GM12878 (cell line): Measurements from ENCODE around the gene MBNL1. TPM values are rescaled to one million over a fixed set of nuclear protein-coding genes. Genes with fewer than 3 reads are reported as not detected.
A peak's percentile ranks its signal among the peaks of the same experiment; 100 is the strongest.

Source experiments
- ATF2 ChIP-seq: IDR thresholded peaks from 2 replicates; pipeline ENCODE4 v1.6.1; 2012; ENCODE audit warnings: low read length, inconsistent platforms
- CBFB ChIP-seq: IDR thresholded peaks from 2 replicates; pipeline ENCODE4 v1.6.1; 2016; ENCODE audit warnings: antibody characterized with exemption, low read depth
- CHD1 ChIP-seq: IDR thresholded peaks from 2 replicates; pipeline ENCODE4 v1.6.1; 2012; ENCODE audit warnings: low read depth, low read length, improper control_type of control experiment
- CREM ChIP-seq: IDR thresholded peaks from 2 replicates; pipeline ENCODE4 v1.6.1; 2014; ENCODE audit warnings: antibody characterized with exemption, low read depth
- EGR1 ChIP-seq, 2 experiments: IDR thresholded peaks; 1 replicate in 1 of 2; 2 replicates in 1 of 2; pipeline ENCODE4 v1.6.1; 2011 to 2012; ENCODE audit warnings: low read depth in 2 of 2, low read length in 2 of 2, borderline replicate concordance in 1 of 2, mild to moderate bottlenecking in 1 of 2, moderate library complexity in 1 of 2
- HCFC1 ChIP-seq: fragments of 150-350 bp; IDR thresholded peaks from 2 replicates; pipeline ENCODE4 v1.6.1; 2014; ENCODE audit warnings: low read length
- HDAC6 ChIP-seq: fragments of 200-600 bp; sonication (generic); IDR thresholded peaks from one replicate; pipeline ENCODE4 v1.8.0; 2017; ENCODE audit warnings: antibody characterized with exemption; ENCODE audit not compliant: unreplicated experiment
- MXI1 ChIP-seq: fragments of 150-350 bp; IDR thresholded peaks from 2 replicates; pipeline ENCODE4 v1.6.1; 2011; ENCODE audit warnings: low read depth, mild to moderate bottlenecking, inconsistent platforms, low read length, improper control_type of control experiment
- MYB ChIP-seq: fragments of 150-350 bp; IDR thresholded peaks from 2 replicates; pipeline ENCODE4 v1.6.1; 2014; ENCODE audit warnings: mild to moderate bottlenecking, low read depth, low read length, borderline replicate concordance
- NFYA ChIP-seq: IDR thresholded peaks from 2 replicates; pipeline ENCODE4 v1.6.1; 2011; ENCODE audit warnings: low read depth, mild to moderate bottlenecking, low read length, improper control_type of control experiment, borderline replicate concordance
- NFYB ChIP-seq: IDR thresholded peaks from 2 replicates; pipeline ENCODE4 v1.6.1; 2011; ENCODE audit warnings: low read depth, mild to moderate bottlenecking, low read length, improper control_type of control experiment, moderate library complexity; ENCODE audit not compliant: insufficient read depth
- PBX3 ChIP-seq: IDR thresholded peaks from 2 replicates; pipeline ENCODE4 v1.6.1; 2011; ENCODE audit warnings: mild to moderate bottlenecking, low read depth, low read length, moderate library complexity; ENCODE audit not compliant: insufficient replicate concordance
- PRDM15 ChIP-seq: fragments of 450-650 bp; formaldehyde crosslinking; IDR thresholded peaks from 2 replicates; pipeline ENCODE4 v1.4.0; 2020; ENCODE audit warnings: mild to moderate bottlenecking, moderate library complexity
- RELB ChIP-seq: fragments of 450-650 bp; IDR thresholded peaks from 2 replicates; pipeline ENCODE4 v1.6.1; 2017; ENCODE audit warnings: low read depth, mild to moderate bottlenecking, moderate library complexity
- RUNX3 ChIP-seq: IDR thresholded peaks from 2 replicates; pipeline ENCODE4 v1.6.1; 2012; ENCODE audit warnings: low read length, inconsistent platforms
- SMAD5 ChIP-seq: IDR thresholded peaks from 2 replicates; pipeline ENCODE4 v1.6.1; 2016; ENCODE audit warnings: antibody characterized with exemption, low read depth
- STAT3 ChIP-seq: IDR thresholded peaks from 2 replicates; pipeline ENCODE4 v1.6.1; 2011; ENCODE audit warnings: low read depth, low read length, improper control_type of control experiment
- TAF1 ChIP-seq: IDR thresholded peaks from 2 replicates; pipeline ENCODE4 v1.6.1; 2011; ENCODE audit warnings: mild to moderate bottlenecking, low read depth, low read length, borderline replicate concordance
- TBL1XR1 ChIP-seq: IDR thresholded peaks from 2 replicates; pipeline ENCODE4 v1.6.1; 2012; ENCODE audit warnings: low read depth, low read length, improper control_type of control experiment
- ZNF207 ChIP-seq: fragments of 450-650 bp; IDR thresholded peaks from 2 replicates; pipeline ENCODE4 v1.6.1; 2014; ENCODE audit warnings: antibody characterized with exemption, mild to moderate bottlenecking, borderline replicate concordance
- ZNF24 ChIP-seq: fragments of 450-650 bp; IDR thresholded peaks from 2 replicates; pipeline ENCODE4 v1.6.1; 2017; ENCODE audit warnings: antibody characterized with exemption, mild to moderate bottlenecking
- polyA plus RNA-seq, 11 experiments: library from polyadenylated mRNA; depleted of rRNA in 4 of 11; unstranded in 6 of 11; stranded (reverse) in 5 of 11; fragments of >200 nt; fragmentation: Nextera tagmentation in 4 of 11; fragmentation: Illumina TruSeq in 1 of 11; extraction: Ambion mirVana in 4 of 11; extraction: Trizol in 1 of 11; gene quantifications; 1 replicate in 1 of 11; 2 replicates in 10 of 11; pipeline versions ENCODE4 v1.2.1 to v1.2.3, GENCODE V29; 2011 to 2016; ENCODE audit warnings: inconsistent platforms in 2 of 11, missing spikeins in 2 of 11, low read depth in 1 of 11
- total RNA-seq, 4 experiments: library from RNA; depleted of rRNA in 3 of 4; stranded (reverse); fragments of >200 nt in 3 of 4; fragmentation: Illumina TruSeq in 1 of 4; extraction: Trizol in 1 of 4; gene quantifications; 2 replicates each; pipeline versions ENCODE4 v1.2.1 to v1.2.3, GENCODE V29; 2013 to 2021
- TF ChIP-seq, protein P1 (sequence below): fragments of 450-650 bp; IDR thresholded peaks from 2 replicates; pipeline ENCODE4 v1.6.1; 2014; ENCODE audit warnings: mild to moderate bottlenecking

The MBNL1 gene
- total and polyA plus RNA-seq, 10 of the 15 experiments (the other 5 are each of a cell fraction or from before 2014, with no cell fraction given): 59.6 to 337 (median 143) TPM

- TF ChIP-seq ATF2: peak; percentile 99
- no peak for TF ChIP-seq EGR1 (IDR thresholded peaks at IDR 0.05; ENCODE audit: borderline replicate concordance in 1 of 2, low read depth in 2 of 2, low read length in 2 of 2)
- TF ChIP-seq CBFB: no peak
- TF ChIP-seq RUNX3: peak; percentile 90
- peak; percentile 97 for TF ChIP-seq RELB
- no peak for TF ChIP-seq MXI1
- TF ChIP-seq NFYA: no peak
- no peak for TF ChIP-seq HDAC6
- TF ChIP-seq SMAD5: no peak
- no peak for TF ChIP-seq MYB
- no peak for TF ChIP-seq TAF1
- TF ChIP-seq STAT3: 0 out of 2 replicates have a peak, but pooled peaks have one; percentile 45
- TF ChIP-seq PBX3: no peak
- TF ChIP-seq HCFC1: no peak
- no peak for TF ChIP-seq CHD1
- peak; percentile 97 for TF ChIP-seq CREM
- TF ChIP-seq, protein P1, sequence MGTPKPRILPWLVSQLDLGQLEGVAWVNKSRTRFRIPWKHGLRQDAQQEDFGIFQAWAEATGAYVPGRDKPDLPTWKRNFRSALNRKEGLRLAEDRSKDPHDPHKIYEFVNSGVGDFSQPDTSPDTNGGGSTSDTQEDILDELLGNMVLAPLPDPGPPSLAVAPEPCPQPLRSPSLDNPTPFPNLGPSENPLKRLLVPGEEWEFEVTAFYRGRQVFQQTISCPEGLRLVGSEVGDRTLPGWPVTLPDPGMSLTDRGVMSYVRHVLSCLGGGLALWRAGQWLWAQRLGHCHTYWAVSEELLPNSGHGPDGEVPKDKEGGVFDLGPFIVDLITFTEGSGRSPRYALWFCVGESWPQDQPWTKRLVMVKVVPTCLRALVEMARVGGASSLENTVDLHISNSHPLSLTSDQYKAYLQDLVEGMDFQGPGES: no peak
- TF ChIP-seq TBL1XR1: peak; percentile 96
- no peak for TF ChIP-seq PRDM15
- TF ChIP-seq NFYB: no peak
- no peak for TF ChIP-seq ZNF207
- peak; percentile 92 for TF ChIP-seq ZNF24
Observed at GRCh38 chr3:152480282-152480953, 211.7 kb downstream of the MBNL1 start (continued).
